GDM1 (cell line): ENCODE measurements around the gene PUSL1.

ENCODE experiments used
- DNase-seq: peaks from one replicate; lab custom pipeline; 2025; lab: John Stamatoyannopoulos, UW

PUSL1 gene

DNA sequence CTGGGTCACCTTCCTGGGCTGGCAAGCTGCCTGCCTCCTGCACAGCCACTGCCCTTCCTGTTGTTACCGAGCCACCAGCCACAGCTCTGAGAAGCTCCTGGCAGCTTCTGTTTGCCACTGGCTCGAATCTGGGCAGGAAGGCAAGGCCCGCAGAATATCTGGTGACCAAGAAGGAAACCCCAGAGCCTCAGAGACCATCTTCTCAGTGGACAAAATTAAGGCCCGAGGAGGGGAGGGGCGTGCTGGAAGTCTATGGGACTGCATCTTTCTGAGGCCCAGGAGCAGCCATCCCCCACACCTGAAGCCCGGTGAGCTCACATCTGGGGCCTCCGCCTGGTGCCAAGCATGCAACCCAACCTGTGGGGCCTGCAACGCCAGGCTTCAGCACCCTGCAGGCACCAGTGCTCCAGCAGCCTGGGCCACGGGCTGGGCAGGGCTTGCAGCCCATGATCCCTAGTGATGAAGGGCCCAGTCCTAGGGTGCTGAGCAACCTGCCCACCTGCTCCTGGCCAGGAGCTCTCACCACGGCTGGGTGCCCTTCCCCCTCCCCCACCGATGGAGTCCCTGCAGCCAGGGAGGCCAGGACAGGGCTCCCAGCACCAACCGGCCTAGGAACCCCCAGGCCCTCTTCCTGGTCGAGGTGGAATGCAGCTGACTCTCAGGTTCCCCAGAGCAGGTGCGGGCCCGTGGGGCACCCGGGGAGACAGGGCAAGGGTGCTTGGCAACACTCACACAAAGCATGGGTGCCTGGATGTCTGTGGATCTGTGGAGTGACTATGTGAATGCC, 17.1 kb downstream of the PUSL1 start:
- no peak for DNase-seq

DNA sequence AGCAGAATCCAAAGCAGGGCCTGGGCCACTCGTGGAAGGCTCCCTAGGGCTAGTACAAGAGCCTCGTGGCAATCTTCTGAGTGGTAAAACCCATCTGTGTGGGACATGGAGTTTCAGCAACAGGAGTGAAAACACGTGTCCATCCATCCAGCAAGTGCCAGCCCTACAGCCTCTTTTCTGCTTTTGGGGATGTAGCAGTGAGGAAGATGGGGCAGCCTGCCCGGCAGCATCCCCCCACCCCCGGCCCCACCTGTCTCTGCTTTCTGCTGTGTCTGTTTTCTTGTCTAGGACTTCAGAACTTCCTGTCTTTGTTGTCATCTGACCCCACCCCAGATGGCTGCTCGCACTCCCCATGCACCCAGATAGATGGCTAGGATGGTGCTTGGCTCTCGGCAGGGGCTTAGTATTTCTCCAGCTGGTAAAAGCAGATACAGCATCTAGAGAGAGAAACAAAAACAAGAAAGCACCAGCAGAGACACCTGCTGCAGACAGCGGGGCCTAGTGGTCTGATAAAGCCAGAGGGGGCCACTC, 17.7 kb downstream of the PUSL1 start:
- no peak for DNase-seq

DNA sequence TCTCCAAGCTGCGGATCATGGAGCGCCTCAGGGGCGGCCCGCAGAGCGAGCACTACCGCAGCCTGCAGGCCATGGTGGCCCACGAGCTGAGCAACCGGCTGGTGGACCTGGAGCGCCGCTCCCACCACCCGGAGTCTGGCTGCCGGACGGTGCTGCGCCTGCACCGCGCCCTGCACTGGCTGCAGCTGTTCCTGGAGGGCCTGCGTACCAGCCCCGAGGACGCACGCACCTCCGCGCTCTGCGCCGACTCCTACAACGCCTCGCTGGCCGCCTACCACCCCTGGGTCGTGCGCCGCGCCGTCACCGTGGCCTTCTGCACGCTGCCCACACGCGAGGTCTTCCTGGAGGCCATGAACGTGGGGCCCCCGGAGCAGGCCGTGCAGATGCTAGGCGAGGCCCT, 18.9 kb downstream of the PUSL1 start:
- no peak for DNase-seq

DNA sequence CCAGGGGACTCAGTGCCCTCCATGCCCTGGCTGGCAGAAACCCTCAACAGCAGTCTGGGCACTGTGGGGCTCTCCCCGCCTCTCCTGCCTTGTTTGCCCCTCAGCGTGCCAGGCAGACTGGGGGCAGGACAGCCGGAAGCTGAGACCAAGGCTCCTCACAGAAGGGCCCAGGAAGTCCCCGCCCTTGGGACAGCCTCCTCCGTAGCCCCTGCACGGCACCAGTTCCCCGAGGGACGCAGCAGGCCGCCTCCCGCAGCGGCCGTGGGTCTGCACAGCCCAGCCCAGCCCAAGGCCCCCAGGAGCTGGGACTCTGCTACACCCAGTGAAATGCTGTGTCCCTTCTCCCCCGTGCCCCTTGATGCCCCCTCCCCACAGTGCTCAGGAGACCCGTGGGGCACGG, 19.9 kb downstream of the PUSL1 start:
- no peak for DNase-seq

DNA sequence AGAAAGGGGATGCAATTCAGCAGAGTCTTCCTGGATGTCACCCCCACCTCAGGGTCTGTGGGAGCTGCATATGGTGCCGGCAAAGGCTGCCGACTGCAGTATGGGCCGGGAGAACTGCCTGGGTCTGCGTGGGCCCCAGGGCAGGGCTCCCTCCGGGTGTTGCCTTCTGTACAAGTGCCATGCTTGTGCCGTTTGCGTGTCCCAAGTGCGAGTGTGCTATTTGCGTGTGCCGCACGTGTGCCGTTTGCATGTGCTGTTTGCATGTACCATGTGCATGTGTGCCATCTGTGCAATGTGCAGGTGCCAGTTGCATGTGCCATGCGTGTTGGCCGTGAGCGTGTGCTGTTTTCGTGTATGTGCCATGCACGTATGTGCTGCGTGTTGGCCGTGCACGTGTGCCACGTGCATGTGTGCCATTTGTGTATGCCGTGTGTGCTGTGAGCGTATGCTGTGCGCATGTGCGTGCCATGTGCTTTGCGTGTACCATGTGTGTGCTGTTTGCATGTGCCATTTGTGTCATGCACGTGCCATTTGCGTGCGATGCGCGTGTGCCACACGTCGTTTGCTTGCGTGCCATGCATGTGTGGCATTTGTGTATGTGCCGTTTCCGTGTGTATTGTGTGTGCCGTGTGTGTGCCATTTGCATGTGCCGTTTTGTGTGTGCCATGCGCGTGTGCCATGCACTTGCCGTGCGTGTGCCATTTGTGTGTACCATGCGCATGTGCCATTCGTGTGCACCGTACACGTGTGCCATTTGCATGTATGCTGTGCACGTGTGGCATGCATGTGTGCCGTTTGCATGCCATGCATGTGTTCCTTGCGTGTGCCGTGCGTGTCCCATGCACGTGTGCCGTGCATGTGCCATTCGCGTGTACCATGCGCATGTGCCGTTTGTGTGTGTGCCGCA, 21.2 kb downstream of the PUSL1 start:
- DNase-seq, result no peak

DNA sequence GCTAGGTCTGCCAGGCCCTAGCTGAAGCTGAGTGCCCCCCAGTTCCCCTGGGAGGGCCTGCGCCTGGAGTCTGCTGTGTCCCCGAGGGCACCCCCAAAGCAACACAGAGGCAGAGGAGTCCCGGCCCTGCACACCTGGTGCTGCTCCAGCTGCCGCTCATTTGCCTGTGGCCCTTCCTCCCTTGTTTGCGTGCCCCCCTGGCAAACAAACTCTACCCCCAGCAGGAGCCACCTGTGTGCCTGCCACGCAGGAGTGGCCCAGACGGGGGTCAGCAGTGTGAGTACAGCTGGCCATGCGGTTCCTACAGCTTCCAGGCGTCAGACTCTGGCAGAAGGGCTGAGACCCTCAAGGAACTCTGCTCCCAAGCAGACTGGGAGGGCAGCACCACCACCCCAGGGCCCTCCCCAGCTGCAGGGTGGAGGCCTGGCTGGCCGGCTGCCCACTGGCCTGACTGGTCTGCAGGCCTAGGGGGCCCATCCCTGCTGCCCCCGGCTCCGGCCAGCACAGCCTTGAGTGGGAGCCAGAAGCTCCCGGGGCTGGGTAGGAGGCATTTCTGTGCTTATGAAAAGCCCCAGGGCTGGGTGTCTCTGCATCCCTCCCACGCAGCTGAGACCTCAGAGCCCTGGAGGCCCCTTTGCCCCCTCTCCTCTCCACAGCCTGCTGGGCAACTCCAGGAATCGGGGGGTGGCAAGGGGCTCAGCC, 22.1 kb downstream of the PUSL1 start:
- no peak for DNase-seq

DNA sequence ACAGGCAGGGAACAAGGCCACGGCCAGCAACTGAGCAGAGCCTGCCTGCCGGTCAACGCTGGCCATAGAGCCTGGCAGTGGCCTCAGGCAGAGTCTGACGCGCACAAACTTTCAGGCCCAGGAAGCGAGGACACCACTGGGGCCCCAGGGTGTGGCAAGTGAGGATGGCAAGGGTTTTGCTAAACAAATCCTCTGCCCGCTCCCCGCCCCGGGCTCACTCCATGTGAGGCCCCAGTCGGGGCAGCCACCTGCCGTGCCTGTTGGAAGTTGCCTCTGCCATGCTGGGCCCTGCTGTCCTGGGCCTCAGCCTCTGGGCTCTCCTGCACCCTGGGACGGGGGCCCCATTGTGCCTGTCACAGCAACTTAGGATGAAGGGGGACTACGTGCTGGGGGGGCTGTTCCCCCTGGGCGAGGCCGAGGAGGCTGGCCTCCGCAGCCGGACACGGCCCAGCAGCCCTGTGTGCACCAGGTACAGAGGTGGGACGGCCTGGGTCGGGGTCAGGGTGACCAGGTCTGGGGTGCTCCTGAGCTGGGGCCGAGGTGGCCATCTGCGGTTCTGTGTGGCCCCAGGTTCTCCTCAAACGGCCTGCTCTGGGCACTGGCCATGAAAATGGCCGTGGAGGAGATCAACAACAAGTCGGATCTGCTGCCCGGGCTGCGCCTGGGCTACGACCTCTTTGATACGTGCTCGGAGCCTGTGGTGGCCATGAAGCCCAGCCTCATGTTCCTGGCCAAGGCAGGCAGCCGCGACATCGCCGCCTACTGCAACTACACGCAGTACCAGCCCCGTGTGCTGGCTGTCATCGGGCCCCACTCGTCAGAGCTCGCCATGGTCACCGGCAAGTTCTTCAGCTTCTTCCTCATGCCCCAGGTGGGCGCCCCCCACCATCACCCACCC, 22.9 kb downstream of the PUSL1 start, which contains the start of gene TAS1R3:
TAS1R3 (plus strand) TSS at position 213 of the 898 bp plus-strand sequence; CDS start at position 279, 66 bp downstream.
- DNase-seq, result no peak

DNA sequence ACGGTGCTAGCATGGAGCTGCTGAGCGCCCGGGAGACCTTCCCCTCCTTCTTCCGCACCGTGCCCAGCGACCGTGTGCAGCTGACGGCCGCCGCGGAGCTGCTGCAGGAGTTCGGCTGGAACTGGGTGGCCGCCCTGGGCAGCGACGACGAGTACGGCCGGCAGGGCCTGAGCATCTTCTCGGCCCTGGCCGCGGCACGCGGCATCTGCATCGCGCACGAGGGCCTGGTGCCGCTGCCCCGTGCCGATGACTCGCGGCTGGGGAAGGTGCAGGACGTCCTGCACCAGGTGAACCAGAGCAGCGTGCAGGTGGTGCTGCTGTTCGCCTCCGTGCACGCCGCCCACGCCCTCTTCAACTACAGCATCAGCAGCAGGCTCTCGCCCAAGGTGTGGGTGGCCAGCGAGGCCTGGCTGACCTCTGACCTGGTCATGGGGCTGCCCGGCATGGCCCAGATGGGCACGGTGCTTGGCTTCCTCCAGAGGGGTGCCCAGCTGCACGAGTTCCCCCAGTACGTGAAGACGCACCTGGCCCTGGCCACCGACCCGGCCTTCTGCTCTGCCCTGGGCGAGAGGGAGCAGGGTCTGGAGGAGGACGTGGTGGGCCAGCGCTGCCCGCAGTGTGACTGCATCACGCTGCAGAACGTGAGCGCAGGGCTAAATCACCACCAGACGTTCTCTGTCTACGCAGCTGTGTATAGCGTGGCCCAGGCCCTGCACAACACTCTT, 23.8 kb downstream of the PUSL1 start:
- DNase-seq, result no peak

DNA sequence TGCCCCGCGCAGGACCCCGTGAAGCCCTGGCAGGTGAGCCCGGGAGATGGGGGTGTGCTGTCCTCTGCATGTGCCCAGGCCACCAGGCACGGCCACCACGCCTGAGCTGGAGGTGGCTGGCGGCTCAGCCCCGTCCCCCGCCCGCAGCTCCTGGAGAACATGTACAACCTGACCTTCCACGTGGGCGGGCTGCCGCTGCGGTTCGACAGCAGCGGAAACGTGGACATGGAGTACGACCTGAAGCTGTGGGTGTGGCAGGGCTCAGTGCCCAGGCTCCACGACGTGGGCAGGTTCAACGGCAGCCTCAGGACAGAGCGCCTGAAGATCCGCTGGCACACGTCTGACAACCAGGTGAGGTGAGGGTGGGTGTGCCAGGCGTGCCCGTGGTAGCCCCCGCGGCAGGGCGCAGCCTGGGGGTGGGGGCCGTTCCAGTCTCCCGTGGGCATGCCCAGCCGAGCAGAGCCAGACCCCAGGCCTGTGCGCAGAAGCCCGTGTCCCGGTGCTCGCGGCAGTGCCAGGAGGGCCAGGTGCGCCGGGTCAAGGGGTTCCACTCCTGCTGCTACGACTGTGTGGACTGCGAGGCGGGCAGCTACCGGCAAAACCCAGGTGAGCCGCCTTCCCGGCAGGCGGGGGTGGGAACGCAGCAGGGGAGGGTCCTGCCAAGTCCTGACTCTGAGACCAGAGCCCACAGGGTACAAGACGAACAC, 24.5 kb downstream of the PUSL1 start:
- DNase-seq, result no peak

DNA sequence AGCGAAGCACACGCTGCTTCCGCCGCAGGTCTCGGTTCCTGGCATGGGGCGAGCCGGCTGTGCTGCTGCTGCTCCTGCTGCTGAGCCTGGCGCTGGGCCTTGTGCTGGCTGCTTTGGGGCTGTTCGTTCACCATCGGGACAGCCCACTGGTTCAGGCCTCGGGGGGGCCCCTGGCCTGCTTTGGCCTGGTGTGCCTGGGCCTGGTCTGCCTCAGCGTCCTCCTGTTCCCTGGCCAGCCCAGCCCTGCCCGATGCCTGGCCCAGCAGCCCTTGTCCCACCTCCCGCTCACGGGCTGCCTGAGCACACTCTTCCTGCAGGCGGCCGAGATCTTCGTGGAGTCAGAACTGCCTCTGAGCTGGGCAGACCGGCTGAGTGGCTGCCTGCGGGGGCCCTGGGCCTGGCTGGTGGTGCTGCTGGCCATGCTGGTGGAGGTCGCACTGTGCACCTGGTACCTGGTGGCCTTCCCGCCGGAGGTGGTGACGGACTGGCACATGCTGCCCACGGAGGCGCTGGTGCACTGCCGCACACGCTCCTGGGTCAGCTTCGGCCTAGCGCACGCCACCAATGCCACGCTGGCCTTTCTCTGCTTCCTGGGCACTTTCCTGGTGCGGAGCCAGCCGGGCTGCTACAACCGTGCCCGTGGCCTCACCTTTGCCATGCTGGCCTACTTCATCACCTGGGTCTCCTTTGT, 25.3 kb downstream of the PUSL1 start:
- DNase-seq, result no peak

DNA sequence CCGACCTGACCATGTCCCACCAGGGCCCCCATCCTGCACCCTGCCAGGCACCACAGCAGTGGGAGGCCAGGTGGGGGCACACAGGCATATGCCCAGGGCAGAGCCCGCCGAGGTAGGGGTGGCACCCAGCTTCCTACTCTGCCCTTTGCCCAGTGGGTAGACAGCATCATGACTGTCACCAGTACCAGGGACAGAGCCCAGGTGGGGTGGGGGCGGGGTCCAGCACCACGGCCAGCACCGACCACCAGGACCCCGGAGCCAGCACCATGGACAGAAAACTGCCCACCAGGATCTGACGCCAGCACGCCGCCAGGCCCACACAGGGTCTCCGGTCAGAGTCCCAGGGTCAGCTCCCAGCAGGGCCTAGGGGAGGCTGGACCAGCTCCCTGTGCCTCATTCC, 26.4 kb downstream of the PUSL1 start:
- DNase-seq, result no peak

DNA sequence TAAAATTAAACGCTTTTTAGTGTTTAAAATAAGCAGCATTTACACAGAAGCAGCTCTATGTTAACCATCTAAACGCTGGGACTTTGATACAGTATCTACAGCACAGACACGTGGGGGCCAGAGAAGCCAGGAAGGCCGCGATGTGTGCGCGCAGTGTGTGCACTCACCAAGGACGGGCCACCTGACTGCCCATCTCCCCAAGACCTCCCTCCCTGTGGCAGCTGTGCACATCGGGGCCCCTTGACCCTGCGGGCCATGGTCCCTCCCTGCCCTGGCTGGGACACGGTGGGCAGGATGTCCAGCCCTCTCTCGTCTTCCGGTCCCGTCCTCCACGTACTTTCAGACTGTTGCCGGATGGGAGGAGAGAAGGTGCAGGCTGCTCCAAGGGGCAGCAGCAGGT, 26.9 kb downstream of the PUSL1 start:
- DNase-seq, result no peak

DNA sequence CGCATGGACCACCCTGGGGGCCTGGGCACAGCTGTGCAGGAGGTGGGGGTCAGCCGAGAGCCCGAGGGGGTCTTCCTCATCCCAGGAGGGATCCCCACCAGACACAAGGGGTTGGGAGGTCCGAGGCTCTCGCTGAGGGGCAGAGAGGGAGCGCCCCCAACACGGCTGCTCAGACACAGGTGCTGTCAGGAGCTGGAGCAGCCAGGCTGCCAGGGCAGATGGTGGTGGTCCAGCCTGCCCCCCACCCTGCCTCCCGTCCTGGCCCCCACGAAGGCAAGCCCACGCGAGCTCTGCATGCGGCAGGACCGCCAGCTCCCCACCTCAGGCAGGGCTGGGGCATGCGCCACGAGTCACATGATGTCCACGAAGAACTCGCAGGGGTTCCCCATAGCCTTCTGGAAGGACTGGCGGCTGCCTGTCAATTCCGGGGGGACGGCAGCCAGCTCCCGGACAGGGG, 27.4 kb downstream of the PUSL1 start:
- no peak for DNase-seq

DNA sequence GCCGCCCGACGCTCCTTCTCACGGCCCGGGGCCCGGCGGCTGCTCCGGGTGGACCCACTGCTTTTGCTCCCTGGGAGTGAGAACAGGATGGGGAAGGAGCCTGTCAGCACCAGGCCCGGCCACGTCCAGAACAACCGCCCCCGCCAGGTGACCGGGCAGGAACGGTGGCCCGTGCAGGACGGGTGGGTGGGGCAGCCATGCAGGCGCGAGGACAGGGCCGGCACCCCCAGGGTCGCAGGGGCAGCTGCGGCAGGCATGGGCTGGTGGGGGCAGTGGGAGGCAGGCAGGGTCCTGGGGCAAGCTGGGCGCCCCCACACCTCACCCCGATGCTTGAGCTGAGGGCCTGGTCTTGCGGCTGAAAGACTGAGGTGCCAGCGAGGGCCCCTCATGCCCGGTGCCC, 28.0 kb downstream of the PUSL1 start:
- no peak for DNase-seq

DNA sequence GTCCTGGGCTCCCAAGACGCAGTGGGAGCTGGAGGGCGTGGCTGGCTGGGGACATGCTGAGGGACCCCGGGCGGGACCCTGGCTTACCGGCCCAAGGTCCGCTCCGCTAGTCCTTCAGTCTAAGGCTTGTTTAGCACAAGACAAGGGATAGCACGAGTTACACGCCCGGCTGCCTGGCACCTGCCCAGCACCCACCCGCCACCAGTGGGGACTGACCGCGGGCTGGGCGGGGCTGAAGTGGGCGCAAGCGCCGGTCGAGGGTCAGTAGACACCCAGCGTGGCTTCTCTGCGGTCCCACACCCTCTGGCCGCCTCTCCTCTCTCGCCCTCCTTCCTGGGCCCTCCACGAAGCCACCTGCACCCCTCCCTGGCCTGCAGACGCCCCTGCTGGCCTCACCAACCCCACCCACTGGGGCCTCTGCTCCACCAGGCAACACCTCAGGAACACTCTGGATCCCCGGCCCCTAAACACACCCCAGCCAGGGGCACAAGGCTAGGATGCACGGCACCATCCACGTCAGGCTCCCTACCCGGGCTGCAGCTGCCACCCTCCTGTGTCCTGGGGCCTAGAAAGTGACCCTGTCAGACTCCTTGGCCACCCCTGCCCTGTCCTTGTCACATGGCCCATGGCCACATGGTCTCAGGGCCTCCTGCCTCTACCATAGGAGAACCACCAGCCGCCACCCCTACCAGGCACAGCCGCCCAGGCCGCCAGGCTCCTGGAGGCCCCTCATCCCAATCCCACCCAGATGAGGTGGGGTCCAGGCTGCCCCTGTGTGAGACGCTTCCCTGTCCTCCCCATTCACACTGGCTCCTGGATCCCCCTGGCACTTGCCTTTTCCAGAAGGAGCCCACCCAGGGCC, 28.8 kb downstream of the PUSL1 start:
- no peak for DNase-seq

DNA sequence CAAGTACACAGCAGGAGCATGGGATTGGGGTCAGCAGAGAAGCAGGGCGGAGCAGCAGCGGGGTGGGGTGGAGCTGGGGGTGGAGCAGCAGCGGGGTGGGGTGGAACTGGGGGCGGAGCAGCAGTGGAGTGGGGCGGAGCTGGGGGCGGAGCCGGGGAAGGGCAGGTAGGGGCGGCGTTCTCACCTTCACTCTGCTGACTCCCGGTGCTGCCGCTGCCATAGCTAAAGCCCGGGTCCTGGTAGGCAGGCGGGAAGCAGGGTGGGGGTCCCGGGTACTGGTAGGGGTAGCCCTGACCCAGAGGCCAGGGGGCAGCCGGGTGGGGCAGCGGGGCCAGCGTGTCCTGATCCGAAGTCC, 29.4 kb downstream of the PUSL1 start:
- DNase-seq, result no peak

DNA sequence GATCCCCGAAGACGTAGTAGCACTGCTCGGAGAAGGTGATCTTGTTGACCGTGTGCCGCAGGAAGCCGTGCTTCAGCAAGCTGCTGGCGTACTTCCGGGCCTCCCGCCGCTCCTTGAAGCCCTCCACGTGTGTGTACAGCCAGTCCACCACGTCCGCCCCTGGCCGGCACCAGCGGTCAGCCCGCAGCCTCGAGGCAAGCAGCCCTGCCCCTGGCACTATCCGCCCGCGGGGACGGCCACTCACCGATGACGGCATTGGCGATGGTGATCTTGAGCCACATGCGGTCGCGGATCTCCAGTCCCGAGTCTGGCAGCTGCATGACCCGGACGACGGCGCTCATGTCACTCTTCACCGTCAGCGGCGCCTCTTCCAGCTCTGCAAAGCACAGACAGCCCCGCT, 29.9 kb downstream of the PUSL1 start:
- no peak for DNase-seq

DNA sequence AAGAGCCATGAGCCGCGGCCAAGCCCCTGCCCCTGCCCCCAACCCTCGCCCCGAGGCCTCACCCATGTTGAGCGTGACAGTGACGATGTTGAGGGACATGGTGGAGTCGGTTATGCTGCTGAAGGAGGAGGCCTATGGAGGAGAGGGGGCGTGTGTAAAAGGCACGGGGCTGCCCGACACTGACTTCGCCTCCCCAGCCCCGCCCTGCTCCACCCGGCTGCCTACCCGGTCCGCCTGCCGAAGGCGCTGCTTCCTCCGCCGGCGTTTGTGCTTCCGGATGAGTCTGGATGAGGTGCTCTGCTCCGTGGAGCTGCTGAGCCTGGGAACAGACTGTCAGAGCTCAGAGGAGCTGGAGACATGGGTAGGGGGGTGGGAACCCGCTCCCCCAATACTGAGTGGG, 31.8 kb downstream of the PUSL1 start:
- DNase-seq, result no peak
